HG03095 (cell line): Measurements from ENCODE around the gene ZNF638.

Source experiments
- ATAC-seq: cut with Tn5 transposase; IDR thresholded peaks from one replicate; pipeline ENCODE4 v1.9.1; 2021; ENCODE audit warnings: moderate library complexity; ENCODE audit not compliant: unreplicated experiment

The ZNF638 gene

DNA sequence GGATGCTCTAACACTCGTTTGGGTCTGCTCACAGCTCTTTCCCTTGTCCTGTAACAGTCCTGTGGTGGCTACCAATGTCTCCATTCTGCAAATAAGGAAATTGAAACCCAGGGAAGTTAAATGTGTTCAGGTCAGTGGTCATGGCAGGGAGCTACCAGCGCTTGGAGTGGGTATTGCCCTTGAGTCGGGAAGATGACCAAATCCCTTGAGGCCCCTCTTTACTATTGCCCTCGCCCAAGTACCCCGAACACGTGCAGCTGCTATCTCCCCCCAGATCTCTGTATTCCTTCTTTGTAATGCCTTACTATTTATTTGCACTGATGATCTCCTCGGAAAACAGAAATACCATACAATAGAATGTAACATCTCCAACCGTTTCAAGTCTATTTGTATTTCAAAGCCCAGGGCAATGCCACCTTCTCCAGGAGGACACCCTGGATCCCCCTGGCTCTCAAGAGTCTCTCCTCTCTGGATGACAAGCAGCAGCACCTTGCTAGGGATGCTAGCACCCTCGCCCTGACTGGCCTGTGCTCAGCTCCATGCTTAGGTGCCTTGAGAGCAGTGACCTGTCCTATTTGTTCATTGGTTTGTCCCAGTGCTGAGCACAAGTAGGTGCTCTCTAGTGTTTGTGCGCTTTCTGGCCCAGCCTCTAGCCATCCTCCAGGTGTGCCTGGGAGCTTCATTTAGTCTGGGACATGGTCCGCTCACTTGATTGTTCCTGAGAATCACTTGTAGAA, 136.9 kb downstream of the ZNF638 start:
- ATAC-seq = no peak

DNA sequence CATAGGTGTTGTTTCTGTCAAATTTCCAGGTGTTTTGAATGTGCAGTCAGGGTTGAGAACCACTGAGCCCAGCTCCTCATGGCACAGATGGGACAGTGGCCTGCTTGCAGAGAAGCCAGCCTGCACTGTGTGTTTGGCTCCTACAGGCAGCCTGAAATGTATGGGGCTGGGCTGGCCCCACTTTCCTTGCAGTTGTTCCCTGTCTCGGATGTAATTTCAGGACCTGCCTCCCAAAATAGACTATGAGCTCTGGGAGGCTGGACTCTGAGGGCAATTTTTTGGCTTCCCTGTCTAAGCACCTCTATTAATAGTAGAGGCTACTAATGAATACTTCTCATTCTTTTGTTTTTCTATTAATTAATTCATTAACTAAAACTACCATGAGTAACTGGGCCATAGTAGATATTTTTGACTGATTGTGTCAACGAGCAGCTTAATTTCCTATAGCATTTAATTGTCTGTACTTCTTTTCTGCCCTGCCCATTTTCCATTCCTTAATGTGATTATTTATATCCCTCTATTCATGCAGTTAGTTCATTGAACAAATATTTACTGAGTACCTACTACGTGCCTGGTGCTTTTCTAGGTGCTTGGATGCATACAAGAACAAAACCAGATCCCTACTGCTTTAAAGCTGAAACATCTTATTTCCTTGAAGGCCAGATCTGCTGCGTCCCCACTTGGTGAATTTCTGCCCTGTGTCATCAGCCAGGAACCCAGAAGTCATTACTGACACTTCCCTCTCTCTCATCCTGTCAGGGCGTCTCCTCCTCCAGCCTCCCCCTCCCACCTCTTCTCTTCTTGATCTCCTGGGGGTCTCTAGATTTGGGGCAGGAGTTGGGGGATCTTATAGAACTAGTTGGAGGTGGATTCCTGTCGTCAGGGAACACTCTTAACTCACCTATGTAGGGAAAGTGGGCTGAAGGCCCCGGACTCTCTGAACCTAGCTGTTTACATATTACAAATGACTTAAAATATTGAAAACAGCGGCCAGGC, 138.1 kb downstream of the ZNF638 start:
- no peak for ATAC-seq

DNA sequence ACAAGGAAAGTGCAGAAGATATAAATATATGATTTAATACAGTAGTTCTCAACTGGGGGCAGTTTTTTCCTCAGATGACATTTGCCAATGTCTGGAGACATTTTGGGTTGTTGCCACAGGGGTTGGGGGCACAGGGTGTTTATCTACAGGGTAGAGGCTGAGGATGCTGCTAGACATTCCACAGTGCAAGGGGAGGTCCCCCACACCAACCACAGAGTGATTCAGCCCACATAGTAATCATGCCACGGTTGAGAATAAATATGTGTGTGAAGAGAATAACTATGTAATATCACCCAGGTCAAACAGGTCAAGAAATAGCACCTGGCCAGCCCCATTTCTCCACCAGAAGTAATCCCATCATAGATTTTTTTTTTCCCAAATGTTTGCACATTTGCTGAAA, 139.7 kb downstream of the ZNF638 start:
- no peak for ATAC-seq

DNA sequence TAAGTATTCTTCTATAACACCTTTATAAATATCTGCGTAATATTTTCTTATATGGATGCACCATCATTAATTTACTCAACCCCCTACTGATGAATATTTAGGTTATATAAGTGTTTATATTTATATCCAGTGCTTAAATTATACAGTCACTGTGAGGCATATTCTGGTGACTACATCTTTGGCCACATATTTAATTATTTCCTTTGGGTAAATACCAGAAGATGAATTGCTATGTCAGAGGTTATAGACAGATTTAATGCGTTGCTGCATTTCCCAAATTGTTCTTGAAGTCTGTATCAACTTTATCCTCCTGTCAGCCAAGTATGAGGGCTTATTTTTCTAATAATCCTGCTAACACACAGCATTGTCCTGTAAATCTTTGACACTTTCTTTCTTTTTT, 140.4 kb downstream of the ZNF638 start:
- ATAC-seq = no peak

DNA sequence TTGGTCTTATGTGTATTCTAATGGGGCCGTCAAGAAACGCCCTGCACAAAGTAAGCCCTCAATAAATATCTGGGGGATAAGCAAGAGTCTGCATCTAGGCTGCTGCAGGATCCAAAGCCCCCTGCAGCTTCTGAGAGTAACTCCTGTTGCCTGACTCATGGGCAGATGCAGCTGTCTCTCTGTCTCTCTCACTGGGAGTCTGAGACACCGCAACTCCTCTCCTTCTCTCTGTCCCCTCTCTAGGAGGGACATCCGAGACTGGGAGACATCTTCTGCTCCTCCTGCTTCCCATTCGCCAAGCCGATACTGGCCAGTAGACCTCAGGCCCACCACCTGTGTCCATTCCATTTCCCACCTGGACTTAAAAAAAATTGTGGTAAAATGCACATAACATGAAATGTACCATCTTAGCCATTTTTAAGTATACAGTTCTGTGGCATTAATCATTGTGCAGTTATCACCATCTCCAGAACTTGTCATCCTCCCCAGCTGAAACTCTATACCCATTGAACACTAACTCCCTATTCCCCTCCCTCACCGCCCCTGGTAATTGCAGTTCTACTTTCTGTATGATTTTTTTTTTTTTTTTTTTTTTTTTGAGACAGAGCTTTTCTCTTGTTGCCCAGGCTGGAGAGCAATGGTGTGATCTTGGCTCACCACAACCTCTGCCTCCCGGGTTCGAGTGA, 141.9 kb downstream of the ZNF638 start:
- no peak for ATAC-seq

DNA sequence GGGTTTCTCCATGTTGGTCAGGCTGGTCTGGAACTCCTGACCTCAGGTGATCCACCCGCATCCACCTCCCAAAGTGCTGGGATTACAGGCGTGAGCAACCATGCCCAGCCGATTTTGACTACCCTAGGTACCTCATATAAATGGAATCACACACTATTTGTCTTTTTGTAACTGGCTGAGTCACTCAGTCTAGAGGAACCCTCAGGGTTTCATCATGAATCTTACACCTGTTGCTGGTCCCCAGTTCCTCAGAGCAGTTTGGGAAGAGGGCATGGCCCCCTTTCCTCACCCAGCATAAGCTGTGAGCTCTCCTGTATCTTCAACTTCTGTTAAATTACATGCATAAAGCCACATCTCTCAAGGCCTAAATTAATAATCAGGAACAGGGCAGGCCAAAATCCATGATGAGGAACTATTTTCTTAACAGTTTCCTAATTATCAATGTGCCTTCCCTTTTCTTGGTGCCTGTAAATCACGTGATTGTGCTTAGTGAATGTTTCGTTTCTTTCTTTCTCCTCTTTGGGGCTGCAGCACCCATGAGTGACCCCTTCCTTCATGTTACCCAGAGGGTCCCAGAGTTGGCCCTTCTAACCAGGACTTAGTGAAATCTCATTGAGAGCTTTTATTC, 142.6 kb downstream of the ZNF638 start:
- no peak for ATAC-seq

DNA sequence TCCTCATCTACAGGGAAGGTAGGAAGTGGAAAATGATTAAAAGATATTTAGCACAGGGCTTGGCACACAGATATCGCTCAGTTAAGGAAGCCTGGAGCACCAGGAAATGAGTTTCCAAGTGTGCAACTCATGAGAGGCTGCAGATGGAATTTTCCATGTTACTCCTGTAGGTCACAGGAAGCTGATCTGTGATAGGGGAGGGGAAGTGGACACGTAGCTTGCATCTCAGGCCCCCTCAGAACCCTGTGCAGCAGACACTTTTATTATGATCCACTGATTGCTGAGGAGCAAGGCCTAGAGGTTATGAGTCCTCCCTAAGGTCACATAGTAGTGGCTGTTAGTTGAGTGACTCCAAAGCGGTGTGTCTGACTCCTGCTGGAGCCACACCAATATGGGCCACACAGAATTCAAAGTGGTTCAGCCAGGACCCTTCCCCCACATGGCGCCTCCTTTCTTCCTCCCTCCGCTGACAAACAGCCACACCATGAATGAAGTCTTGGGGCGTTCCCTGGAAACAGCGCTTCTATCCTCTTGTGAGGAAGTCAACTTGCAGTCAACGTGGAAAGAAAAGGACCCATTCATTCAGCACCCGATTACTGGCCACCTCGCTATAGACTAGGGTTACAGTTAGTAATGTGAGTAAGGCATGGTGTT, 143.3 kb downstream of the ZNF638 start:
- ATAC-seq = no peak

DNA sequence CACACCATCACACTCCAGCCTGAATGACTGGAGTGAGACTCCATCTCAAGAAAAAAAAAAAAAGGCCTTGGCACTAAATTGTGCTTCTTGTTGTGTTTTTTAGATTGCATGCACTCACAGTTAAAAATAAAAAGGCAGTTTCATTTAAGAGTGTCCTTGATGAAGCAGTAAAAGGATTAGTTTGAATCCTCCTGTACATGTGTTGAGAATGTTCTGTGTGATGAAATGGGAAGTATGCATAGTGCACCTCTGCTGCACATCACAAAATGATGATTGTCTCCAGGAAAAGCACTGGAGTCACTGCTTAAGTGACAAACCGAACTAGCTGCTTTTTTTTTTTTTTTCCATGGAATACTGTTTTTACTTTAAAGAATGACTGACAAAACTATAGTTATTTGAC, 144.9 kb downstream of the ZNF638 start:
- no peak for ATAC-seq

DNA sequence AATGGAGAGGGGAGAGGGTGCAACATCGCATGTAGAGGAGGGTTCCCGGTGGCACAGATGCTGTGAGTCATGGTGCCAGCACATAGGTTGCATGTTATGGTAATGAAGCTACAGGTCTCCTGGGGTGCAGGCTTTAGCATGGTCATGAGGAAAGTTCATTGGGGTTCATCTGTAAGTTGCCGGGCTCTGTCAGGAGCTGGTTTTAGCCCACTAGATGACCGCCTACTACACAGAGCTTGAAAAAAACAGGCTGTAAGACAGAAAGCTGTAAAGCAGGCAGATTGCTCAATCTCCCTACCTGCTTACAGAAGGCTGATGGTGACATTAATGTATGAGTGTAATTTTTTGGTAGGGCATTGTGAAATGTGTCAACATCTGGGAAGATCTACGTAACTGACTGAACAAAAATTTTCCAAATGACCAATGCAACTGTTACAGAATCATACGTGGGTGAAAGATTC, 145.7 kb downstream of the ZNF638 start:
- no peak for ATAC-seq

DNA sequence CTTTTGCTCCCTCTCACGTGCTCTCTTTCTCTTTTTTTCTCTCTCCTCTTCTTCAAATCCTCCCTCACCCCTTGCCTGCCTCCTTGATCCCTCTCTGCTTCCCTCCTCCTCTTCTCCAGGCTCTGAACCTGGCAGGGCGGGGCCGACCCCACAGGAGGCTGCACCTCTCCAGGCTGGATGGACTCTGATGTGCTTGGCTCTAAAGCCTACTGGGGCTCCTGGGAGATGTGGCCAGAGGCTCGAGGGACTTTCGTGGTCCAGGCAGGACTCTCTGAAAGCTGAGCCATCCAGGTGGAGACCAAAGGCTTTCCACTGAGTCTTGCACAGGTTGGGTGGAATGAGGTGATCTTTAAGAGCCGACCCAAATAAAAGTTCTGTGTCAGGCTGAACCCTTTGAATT, 147.2 kb downstream of the ZNF638 start:
- ATAC-seq = no peak

DNA sequence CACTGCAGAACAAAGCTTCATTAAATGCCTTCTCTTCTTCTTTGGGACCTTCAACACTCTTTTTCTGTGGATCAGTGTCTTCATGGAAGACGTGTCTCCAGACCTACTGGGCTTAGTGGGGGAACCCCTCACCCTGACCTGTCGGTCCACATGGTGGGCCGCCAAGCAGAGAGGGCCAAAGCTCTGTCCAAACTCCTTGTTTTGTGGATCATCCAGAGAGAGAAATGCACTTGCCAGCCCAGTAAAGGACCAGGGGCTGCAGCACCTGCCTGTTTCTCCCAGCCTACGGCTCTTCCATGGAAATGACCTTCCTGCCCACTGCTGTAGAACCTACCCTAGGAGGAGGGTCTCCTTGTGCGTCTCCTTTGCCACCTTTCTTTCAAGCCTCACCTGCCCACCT, 147.7 kb downstream of the ZNF638 start:
- ATAC-seq = no peak

DNA sequence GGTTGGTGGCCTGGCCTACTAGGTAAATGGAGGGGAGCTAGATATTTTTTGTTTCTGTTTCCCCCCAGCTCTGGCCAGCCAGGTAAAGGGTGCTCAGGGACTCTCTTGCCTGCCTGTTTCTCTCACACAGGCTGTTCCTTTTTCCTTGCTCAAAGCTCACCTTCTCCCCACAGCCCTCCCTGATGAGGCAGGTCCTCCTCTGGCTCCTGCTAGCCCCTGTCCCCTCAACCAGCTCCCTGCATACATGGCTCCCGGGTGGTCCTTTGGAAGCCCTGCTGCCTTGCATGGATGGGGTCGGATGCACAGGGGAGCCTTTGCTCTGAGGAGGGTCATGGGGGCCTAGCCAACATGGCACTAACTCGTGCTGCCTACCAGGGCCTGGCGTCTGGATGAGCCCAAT, 149.5 kb downstream of the ZNF638 start:
- ATAC-seq = no peak

DNA sequence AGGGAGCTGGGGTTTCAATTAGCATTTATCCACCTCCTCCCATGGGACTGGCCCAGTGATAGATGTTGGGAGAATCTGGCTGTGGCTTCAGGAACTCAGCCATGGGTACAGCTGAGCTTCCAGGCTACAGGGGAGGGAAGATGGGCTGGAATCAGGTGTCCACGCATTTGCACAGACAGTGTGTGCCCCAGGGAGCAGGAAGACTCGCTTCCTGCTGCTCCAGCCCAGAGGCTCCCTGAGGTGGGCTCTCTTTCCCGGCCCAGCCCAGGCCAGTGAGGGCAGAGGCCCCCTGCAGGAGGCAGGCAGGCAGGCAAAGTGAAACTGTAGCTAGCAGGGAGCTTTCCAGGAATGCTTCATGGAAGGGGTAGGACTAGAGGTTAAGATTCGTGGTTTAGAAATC, 150.5 kb downstream of the ZNF638 start:
- no peak for ATAC-seq

DNA sequence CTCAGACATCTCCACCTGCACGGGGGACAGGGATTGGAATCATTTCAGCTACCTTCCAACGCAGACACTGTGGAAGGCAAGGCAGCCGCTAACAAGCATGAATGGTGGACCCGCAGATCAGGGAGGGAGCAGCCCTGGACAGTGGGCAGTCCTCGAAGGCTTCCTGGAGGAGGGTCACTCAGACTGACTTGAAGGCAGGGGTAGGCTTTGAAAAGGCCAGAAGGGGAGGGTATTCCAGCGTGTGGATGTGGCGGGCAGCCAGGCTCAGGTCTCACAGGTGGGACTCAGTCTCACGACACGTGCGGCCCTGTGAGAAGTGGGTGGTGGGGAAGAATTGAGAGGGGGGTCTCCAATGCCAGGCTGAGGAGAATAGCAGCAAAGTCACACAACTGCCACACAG, 151.7 kb downstream of the ZNF638 start:
- no peak for ATAC-seq

DNA sequence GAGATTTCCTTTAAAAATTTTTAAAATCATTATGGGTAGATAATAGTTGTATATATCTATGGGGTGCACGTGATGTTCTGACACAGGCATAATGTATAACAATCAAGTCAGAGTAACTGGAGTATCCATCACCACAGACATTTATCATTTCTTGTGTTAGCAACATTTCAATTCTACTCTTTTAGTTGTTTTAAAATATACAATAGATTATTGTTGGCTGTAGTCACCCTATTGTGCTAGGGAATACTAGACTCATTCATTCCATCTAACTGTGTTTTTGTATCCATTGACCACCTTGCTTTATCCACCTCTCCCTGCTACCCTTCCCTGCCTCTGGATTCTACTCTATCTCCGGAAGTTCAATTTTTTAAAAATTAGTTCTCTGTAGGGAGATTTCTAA, 152.8 kb downstream of the ZNF638 start:
- no peak for ATAC-seq
